Measurements from ENCODE around the gene SNED1.

DNA sequence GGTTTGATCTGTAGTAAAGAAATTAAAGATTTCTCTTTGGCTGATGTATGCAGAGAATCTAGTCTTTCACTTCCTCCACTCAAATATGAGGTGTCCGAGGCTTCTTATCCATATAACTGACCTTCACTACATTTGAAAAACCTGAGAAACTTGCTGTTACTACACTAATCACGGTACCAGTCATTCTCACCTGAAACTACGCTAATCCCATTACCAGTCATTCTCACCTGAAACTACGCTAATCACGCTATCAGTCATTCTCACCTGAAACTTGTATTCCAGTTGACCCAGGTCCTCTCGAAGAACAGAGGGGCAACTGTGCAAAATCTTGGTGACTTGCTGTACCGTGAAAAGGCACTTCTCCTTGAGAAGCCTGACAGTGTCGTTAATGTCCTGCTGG, 98.6 kb downstream of the SNED1 start:
- TF ChIP-seq POU2F2 (IDR thresholded peaks at IDR 0.05; ENCODE audit: low read depth, low read length) (peak; percentile 47; the same call in 1 of the 2 replicates), POLR2A (IDR thresholded peaks at IDR 0.05; ENCODE audit: low read depth, low read length) (0 out of 2 replicates have a peak, but pooled peaks have one; percentile 40), POLR2AphosphoS5 (IDR thresholded peaks at IDR 0.05; ENCODE audit: low read depth, low read length) (no peak), TAF1 (IDR thresholded peaks at IDR 0.05; ENCODE audit: low read depth, low read length) (no peak), SPI1 (IDR thresholded peaks at IDR 0.05; ENCODE audit: low read depth, low read length) (peak; percentile 65; the same call in 1 of the 2 replicates)
